HG03066 (cell line): ENCODE measurements around the gene SLC15A4.

ENCODE experiments used
- ATAC-seq: cut with Tn5 transposase; IDR thresholded peaks from one replicate; pipeline ENCODE4 v1.9.1; 2021; ENCODE audit warnings: low read depth; ENCODE audit not compliant: unreplicated experiment

The SLC15A4 gene

DNA sequence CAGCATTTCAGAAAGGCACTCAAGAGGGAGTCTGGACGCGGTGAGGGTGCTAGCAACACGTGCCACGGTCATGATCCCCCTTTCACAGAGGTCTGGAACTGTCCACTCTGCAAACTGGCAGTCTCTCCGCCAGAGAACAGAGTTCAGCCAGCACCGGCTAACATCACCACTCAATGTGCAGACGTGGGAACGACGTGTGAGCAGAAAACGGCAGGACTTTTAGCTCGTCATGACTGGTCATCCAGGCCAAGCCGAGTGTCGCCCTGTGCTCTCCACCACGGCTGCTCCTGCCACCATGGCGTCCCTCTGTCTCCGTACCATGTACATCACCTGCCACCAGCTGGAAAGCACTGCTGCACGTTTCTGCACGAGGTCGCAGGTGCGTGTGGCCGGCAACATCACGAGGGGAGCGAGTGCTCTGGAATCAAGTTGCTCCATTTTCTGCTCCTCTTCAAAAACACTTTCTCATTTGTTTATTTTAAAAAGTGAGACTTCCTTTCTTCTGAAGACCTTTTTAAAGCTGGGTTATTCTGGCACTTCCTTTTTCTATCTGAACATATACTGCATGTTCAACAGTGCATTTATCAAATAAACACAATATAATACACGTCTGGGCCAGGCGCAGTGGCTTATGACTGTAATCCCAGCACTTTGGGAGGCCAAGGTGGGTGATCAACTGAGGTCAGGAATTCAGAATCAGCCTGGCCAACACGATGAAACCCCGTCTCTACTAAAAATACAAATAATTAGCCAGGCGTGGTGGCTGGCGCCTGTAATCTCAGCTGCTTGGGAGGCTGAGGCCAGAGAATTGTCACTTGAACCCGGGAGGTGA is 28.0 kb downstream of the SLC15A4 start:
- ATAC-seq: no peak

GRCh38 chr12:128794661-128795529 is 28.9 kb downstream of the SLC15A4 start:
- ATAC-seq: no peak

- no peak for ATAC-seq
These were observed 30.1 kb downstream of the SLC15A4 start for GRCh38 chr12:128793701-128794100.

- no peak for ATAC-seq
These were observed 30.9 kb downstream of the SLC15A4 start for GRCh38 chr12:128792881-128793280.

GRCh38 chr12:128792398-128792797 is 31.4 kb downstream of the SLC15A4 start:
- no peak for ATAC-seq

DNA sequence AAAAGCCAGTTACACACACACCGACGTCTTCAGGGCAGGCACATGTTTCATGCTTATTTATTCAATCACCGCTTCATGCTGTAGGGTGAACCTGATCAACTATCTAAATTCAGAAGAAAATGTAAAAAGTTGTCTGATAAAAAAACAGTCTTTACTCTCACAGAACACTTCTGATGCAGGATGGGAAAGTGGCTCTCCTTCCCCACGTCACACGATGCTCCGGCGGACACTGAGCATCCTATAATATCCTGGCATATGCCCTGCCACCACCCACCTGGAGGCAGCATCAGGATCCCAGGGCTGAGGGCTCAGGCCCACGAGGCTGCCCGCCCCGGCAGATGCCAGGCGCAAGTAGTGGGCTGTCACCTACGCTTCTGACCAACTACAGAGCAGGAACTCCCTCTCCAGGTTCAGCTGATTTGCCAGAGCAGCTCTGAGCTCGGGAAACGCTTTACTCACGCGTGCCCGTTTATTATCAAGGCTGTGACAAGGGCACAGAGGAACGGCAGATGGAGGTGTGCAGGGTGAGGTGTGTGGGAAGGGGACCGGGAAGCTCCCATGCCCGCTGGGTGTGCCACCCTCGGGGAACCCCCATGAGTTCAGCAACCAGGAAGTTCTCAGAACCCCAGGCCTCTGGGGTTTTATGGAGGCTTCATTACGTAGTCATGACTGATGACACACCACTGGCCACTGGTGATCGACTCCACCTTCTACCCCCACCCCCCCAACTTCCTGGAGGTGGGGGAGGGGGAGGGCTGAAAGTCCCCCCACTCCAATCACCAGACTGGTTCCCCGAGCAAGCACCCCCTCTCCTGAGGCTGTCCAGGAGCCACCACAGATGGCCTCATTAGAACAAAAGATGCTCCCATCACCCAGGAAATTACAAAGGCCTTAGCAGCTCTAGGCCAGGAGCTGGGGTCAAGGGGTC is 32.1 kb downstream of the SLC15A4 start:
- no peak for ATAC-seq

DNA sequence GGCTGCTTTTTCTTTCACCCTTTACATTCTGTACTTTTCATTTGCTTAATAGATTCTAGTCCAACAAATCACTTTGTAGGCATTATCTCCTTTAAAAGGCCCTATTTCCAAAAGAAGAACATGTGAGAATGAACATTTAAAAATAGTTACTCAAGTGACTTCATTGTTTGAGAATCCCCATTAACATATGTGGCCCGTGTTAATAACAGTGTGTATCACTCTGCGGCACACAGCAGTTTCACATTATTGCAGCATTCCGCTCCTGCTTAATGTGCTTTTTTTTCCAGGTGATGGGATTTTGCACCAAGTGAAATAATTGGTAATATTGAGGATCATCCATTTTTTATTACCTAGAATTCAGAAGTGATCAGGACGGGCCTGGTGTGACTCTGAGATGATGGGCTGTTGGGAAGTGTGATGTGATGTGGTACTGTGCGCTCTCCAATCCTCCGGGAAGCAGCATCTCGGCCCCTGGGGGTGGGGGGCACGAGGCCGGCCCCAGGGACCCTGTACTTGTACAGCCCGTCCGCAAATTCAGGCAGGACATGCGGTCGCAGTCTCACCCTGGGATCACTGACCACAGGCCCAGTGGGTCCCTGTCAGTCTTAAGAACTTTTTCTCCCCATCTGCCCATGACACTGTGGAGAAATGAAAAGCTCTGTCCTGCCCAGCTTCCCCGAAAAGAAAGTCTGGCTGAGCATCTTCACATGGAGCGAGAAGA is 32.9 kb downstream of the SLC15A4 start:
- no peak for ATAC-seq

- ATAC-seq: no peak
These were observed 33.5 kb downstream of the SLC15A4 start for GRCh38 chr12:128790221-128790620.

GRCh38 chr12:128789356-128789929 is 34.3 kb downstream of the SLC15A4 start:
- no peak for ATAC-seq

DNA sequence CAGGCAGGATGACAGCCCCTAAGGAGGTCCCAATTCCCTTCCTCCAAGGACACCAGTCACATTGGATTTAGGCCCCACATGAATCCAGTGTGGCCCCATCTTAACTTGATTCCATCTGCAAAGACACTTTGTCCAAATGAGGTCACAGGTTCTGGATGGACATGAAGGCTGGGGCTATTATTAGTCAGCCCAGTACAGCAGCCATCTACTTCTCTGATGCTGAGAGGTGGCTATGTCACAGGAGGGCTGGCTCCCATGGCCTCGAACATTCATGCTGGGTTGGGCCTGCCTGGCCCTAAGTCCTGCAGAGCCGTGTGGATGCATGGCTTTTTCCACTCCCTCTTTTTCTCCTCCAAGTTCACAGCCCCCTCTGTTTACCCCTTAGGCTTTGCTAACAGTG is 35.9 kb downstream of the SLC15A4 start:
- no peak for ATAC-seq

GRCh38 chr12:128786741-128787391 is 36.9 kb downstream of the SLC15A4 start:
- ATAC-seq: no peak

GRCh38 chr12:128784030-128784760 is 39.6 kb downstream of the SLC15A4 start:
- ATAC-seq: no peak

GRCh38 chr12:128783129-128783574 is 40.6 kb downstream of the SLC15A4 start:
- peak; percentile 62 for ATAC-seq

GRCh38 chr12:128779901-128780300 is 43.9 kb downstream of the SLC15A4 start:
- no peak for ATAC-seq

DNA sequence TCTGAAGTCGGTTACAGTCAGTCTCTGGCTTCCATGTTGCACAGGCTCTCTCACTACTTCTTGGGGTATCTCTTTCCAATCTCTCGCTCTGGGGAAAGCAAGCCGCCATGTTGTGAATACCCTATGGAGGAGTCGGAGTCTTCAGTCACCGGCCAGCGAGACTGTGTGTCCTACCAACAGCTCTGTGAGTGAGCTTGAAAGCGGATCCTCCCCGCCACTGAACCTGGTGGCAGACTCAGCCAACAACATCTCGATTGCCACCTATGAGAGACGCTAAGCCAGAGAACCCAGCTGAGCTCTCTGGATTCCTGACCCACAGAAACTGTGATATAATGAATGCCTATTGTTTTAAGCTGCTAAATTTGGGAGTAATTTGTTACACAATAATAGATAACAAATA is 51.5 kb downstream of the SLC15A4 start:
- no peak for ATAC-seq

DNA sequence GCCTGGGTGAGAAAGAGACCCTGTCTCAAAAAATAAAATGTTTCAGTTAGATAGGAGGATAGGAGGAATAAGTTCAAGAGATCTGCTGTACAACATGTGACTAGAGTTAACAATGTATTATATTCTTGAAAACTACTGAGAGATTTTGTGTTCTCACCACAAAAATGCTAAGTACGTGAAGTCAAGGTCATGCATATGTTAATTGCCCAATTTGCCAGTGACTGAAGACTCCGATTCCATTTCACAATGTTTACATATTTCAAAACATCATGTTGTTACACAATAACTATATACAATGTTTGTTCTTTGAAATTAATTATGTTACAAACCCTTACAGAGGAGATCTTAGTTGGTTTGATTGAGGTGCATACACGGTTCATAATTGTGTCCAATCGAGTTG is 52.1 kb downstream of the SLC15A4 start:
- no peak for ATAC-seq

- ATAC-seq: no peak
These were observed 56.2 kb downstream of the SLC15A4 start for GRCh38 chr12:128767518-128767917.

DNA sequence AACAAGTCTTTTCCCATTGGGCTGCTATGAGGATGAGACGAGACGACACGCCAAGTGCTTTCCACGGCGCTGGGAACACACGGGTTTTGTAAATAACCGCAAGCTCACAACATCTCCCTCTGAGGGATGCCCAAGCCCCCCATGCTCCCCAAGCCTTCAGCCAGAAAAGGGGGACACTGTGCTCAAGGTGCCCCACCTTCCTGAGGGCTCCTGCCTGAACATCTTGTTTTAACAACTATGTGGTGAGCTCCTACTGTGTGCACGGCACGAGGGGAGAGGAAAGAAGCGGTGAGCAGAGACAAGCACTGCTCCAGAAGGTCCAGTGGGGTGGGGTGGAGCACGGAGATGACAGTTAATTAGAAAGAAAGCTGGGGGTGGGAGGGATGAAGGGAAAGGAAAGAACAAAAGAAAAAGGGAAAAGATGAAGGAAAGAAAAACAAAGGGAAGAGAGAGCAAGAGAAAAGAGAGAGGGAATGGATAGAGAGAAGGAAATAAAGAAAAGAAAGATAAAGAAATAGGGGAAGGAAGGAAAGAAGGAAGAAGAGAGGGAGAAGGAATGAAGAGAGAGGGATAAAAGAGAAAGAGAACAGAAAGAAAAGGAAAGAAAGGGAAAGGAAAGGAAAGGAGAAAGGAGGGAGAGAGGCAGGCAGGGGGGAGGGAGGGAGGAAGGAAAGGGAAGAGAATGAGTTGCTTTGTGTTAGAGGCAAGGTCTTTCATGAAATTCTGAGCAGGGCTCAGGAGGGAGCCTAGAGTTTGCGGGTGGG is 56.8 kb downstream of the SLC15A4 start:
- ATAC-seq: no peak
